ENCODE results near the gene LRBA.
"Not testable (repeated sequence)": the region's sequence is repeated elsewhere in the genome, so short reads cannot be mapped to it uniquely, and the experiment has no call there.

- not testable (repeated sequence) for TF ChIP-seq CTCF (IDR thresholded peaks at IDR 0.05; ENCODE audit: low read length); EZH2 (IDR thresholded peaks at IDR 0.05; ENCODE audit: borderline replicate concordance, low read length)
Observed at GRCh38 chr4:150661551-150661950, 353.5 kb downstream of the LRBA start.

Measured in OCI-LY1 (cell line).